ENCODE measurements around the gene BBS7.

DNA sequence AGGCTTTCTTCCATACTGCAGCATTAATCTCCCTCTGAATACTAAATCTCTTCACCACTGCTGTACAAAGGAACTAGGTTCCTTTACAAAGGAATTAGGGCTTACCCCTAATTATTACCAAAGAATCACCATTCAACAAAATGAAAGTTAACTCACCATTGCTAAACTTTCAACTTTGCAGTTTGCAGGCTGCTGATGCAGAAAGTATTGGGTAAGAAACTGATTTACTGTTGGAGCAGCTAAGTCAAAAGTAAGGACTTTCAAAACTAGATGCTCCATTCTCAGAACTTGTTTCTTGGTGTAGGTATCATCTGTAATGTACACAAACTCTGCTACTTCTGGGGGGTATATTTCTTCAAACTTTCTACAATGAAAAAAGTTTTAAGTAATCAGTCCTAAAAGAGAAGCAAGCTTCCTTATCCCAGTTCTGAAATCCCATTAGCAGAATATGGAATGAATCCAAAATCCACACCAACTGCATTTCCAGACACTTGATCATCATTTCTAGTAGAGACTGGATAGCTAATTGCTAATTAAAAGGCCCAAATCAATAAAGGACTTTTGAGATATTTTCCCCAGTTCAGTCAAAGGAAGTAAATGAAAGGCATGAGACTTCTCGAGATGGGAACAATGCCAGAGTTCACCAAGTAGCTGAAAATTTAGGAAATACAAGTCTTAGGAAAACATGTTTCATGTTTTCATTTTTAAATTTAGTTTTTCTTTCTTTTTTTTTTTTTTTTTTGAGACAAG, 50.9 kb downstream of the BBS7 start:
- TF ChIP-seq POLR2AphosphoS5 (IDR thresholded peaks at IDR 0.05) = no peak
- TF ChIP-seq, protein P1, sequence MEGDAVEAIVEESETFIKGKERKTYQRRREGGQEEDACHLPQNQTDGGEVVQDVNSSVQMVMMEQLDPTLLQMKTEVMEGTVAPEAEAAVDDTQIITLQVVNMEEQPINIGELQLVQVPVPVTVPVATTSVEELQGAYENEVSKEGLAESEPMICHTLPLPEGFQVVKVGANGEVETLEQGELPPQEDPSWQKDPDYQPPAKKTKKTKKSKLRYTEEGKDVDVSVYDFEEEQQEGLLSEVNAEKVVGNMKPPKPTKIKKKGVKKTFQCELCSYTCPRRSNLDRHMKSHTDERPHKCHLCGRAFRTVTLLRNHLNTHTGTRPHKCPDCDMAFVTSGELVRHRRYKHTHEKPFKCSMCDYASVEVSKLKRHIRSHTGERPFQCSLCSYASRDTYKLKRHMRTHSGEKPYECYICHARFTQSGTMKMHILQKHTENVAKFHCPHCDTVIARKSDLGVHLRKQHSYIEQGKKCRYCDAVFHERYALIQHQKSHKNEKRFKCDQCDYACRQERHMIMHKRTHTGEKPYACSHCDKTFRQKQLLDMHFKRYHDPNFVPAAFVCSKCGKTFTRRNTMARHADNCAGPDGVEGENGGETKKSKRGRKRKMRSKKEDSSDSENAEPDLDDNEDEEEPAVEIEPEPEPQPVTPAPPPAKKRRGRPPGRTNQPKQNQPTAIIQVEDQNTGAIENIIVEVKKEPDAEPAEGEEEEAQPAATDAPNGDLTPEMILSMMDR (IDR thresholded peaks at IDR 0.05) = no peak
